MM.1S (cell line): ENCODE measurements around the gene TUBB2A.
"Not testable (repeated sequence)": the region's sequence is repeated elsewhere in the genome, so short reads cannot be mapped to it uniquely, and the experiment has no call there.

Experiments
- DNase-seq: peaks from one replicate; pipeline ENCODE4 v3.0.0-alpha.2; 2015
- H2AFZ ChIP-seq: fragments of 300-600 bp; sonication (generic); 2 replicates; pipeline ENCODE4 v1.6.0; 2016; ENCODE audit warnings: antibody characterized with exemption, low read length
- H3F3A ChIP-seq: fragments of 300-600 bp; sonication (generic); 2 replicates; pipeline ENCODE4 v1.6.1; 2016; ENCODE audit warnings: mild to moderate bottlenecking, antibody characterized with exemption, low read length, moderate library complexity, mixed read lengths; ENCODE audit not compliant: insufficient read depth
- H3K27ac ChIP-seq: fragments of 300-600 bp; sonication (generic); 2 replicates; pipeline ENCODE4 v1.5.1; 2016; ENCODE audit warnings: mild to moderate bottlenecking, low read length
- H3K27me3 ChIP-seq: fragments of 300-600 bp; sonication (generic); replicated peaks from 2 replicates; pipeline ENCODE4 v1.6.0; 2016; ENCODE audit warnings: low read length; ENCODE audit not compliant: insufficient read depth
- H3K36me3 ChIP-seq: fragments of 300-600 bp; sonication (generic); replicated peaks from 2 replicates; pipeline ENCODE4 v1.6.1; 2016; ENCODE audit warnings: mild to moderate bottlenecking, low read length, mixed read lengths; ENCODE audit not compliant: insufficient read depth
- H3K4me1 ChIP-seq: fragments of 300-600 bp; sonication (generic); 2 replicates; pipeline ENCODE4 v1.6.1; 2016; ENCODE audit warnings: low read length, mixed read lengths
- H3K4me2 ChIP-seq: fragments of 300-600 bp; sonication (generic); 2 replicates; pipeline ENCODE4 v1.6.0; 2016; ENCODE audit warnings: low read depth, low read length
- H3K4me3 ChIP-seq: fragments of 300-600 bp; sonication (generic); 2 replicates; pipeline ENCODE4 v1.5.1; 2016; ENCODE audit warnings: low read length, mixed read lengths
- H3K79me2 ChIP-seq: fragments of 300-600 bp; sonication (generic); 2 replicates; pipeline ENCODE4 v1.6.1; 2016; ENCODE audit warnings: mixed run types, low read length, mixed read lengths
- H3K9ac ChIP-seq: fragments of 300-600 bp; sonication (generic); 2 replicates; pipeline ENCODE4 v1.6.1; 2016; ENCODE audit warnings: low read length, mixed read lengths
- H3K9me2 ChIP-seq: fragments of 300-600 bp; sonication (generic); replicated peaks from 2 replicates; pipeline ENCODE4 v1.6.1; 2016; ENCODE audit warnings: mild to moderate bottlenecking, low read length, mixed read lengths; ENCODE audit not compliant: insufficient read depth
- H3K9me3 ChIP-seq: fragments of 300-600 bp; sonication (generic); replicated peaks from 2 replicates; pipeline ENCODE4 v1.6.1; 2016; ENCODE audit warnings: mild to moderate bottlenecking, low read length, mixed read lengths; ENCODE audit not compliant: insufficient read depth
- H4K20me1 ChIP-seq: fragments of 300-600 bp; sonication (generic); 2 replicates; pipeline ENCODE4 v1.6.1; 2016; ENCODE audit warnings: mild to moderate bottlenecking, low read length, moderate library complexity, mixed read lengths; ENCODE audit not compliant: insufficient read depth
- CTCF ChIP-seq: fragments of 300-600 bp; sonication (generic); IDR thresholded peaks from 2 replicates; pipeline ENCODE4 v1.5.1; 2016; ENCODE audit warnings: antibody characterized with exemption, low read length, mixed read lengths
- EZH2 ChIP-seq: fragments of 300-600 bp; sonication (generic); optimal IDR thresholded peaks from 2 replicates; pipeline ENCODE3; 2017; ENCODE audit warnings: low read depth, mild to moderate bottlenecking, antibody characterized with exemption, low read length, mixed read lengths
- EZH2phosphoT487 ChIP-seq: fragments of 300-600 bp; sonication (generic); IDR thresholded peaks from 2 replicates; pipeline ENCODE4 v1.6.1; 2018; ENCODE audit warnings: antibody characterized with exemption, low read length

The TUBB2A gene

DNA sequence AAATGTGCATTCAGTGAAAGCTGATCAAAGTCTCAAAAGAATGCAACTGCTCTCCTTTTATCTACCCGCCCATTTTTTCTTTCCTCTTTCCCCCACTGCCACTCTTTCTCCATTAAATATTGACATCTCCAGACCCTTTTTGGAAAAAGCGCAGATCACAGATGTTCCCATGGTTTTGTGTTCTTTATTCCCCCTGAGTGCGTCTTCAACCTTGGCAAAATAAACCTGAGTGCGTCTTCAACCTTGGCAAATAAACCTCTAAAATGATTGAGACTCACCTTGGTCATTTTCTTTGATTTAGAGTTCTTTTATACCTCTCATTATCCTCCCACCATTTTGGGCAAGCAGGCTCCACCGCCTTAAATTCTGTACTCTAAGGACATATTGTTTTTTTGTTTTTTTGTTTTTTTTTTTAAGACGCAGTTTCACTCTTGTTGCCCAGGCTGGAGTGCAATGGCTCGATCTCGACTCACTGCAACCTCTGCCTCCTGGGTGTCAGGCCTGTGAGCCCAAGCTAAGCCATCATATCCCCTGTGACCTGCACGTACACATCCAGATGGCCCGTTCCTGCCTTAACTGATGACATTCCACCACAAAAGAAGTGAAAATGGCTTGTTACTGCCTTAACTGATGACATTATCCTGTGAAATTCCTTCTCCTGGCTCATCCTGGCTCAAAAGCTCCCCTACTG, 9.3 kb upstream of the TUBB2A start:
- not testable (repeated sequence) for H3K36me3 ChIP-seq, H3K4me2 ChIP-seq, H3K9me3 ChIP-seq, H3F3A ChIP-seq, H3K4me1 ChIP-seq, H3K9ac ChIP-seq, H3K79me2 ChIP-seq, H3K27ac ChIP-seq, H3K4me3 ChIP-seq, H3K9me2 ChIP-seq, H3K27me3 ChIP-seq, H2AFZ ChIP-seq, H4K20me1 ChIP-seq, DNase-seq

- peaks cover 12% of the 10 kb centered on the region for H3K27me3 ChIP-seq
- H3F3A ChIP-seq = no peaks in the 10 kb centered on the region
- DNase-seq = no peak
- H3K4me1 ChIP-seq = no peaks in the 10 kb centered on the region
- H3K9me3 ChIP-seq = no peaks in the 10 kb centered on the region
- no peaks in the 10 kb centered on the region for H3K36me3 ChIP-seq
- H3K9me2 ChIP-seq = no peaks in the 10 kb centered on the region
- H4K20me1 ChIP-seq = no peaks in the 10 kb centered on the region
- no peak overlapping the region for H3K27ac ChIP-seq
- no peak overlapping the region for H3K4me3 ChIP-seq
- TF ChIP-seq EZH2phosphoT487 (no peak), CTCF (no peak), EZH2 (no peak)
- H2AFZ ChIP-seq = no peak overlapping the region
- no peak overlapping the region for H3K9ac ChIP-seq
- no peak overlapping the region for H3K4me2 ChIP-seq
- H3K79me2 ChIP-seq = no peaks in the 10 kb centered on the region
Measured at GRCh38 chr6:3165631-3166534, 8.5 kb upstream of the TUBB2A start.

GRCh38 chr6:3164388-3164787, 7.0 kb upstream of the TUBB2A start:
- H3K4me1 ChIP-seq = no peaks in the 10 kb centered on the region
- no peak overlapping the region for H3K4me2 ChIP-seq

More at GRCh38 chr6:3164388-3164787, 7.0 kb upstream of the TUBB2A start:
- Histone ChIP-seq H4K20me1 (no peaks in the 10 kb centered on the region), H3K79me2 (no peaks in the 10 kb centered on the region), H3K27me3 (peaks cover 24% of the 10 kb centered on the region), H3K4me3 (no peak overlapping the region), H3K9me2 (no peaks in the 10 kb centered on the region), H3K9me3 (no peaks in the 10 kb centered on the region), H2AFZ (no peak overlapping the region), H3K9ac (no peak overlapping the region), H3F3A (no peaks in the 10 kb centered on the region), H3K36me3 (no peaks in the 10 kb centered on the region), H3K27ac (no peak overlapping the region)
- no peak for DNase-seq
- TF ChIP-seq CTCF = no peak
- no peak for TF ChIP-seq EZH2phosphoT487
- TF ChIP-seq EZH2 = no peak
